ENCODE results near the gene RSPH6A.

The RSPH6A gene

DNA sequence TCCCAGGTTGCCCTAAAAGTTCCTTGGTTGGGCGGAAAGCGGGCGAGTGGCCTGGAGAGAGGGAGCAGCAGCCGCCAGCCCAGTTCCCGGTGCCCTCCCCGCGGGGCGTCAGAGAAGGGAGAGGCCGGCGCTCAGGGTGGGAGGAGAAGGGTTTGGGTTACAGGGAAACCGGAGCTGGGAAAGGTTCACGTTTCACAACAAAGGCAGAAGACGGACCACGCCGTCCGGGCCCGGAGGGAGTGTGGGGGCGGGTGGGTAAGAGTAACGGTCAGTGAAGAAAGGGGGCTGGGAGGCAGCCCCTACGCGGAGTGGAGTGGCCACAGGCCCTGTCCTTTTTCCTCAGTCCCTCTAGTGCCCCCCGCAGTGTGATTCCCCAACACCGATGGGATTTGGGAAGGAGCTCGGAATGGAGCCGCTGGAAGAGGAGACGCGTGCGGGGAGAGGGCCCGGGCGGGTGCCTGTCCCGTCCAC lies 47.7 kb downstream of the RSPH6A start (continued):
- TF ChIP-seq, protein P1, sequence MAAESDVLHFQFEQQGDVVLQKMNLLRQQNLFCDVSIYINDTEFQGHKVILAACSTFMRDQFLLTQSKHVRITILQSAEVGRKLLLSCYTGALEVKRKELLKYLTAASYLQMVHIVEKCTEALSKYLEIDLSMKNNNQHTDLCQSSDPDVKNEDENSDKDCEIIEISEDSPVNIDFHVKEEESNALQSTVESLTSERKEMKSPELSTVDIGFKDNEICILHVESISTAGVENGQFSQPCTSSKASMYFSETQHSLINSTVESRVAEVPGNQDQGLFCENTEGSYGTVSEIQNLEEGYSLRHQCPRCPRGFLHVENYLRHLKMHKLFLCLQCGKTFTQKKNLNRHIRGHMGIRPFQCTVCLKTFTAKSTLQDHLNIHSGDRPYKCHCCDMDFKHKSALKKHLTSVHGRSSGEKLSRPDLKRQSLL (tag by site-specific recombination; IDR thresholded peaks at IDR 0.05), result no peak
- TF ChIP-seq SP7 (tag by site-specific recombination; IDR thresholded peaks at IDR 0.05), result peak; percentile 46; the same call in 1 of the 2 replicates
- TF ChIP-seq ZNF423 (tag by site-specific recombination; IDR thresholded peaks at IDR 0.05), result peak; percentile 60
- no peak for TF ChIP-seq ZNF24 (tag by site-specific recombination; IDR thresholded peaks at IDR 0.05)
- no peak for TF ChIP-seq ZNF747 (tag by site-specific recombination; IDR thresholded peaks at IDR 0.05)
- TF ChIP-seq KLF16 (tag by site-specific recombination; IDR thresholded peaks at IDR 0.05), result peak; percentile 17; the same call in 1 of the 2 replicates
- TF ChIP-seq ZNF274 (IDR thresholded peaks at IDR 0.05; ENCODE audit: low read length), result no peak
- TF ChIP-seq ZNF274 (tag by site-specific recombination; IDR thresholded peaks at IDR 0.05; ENCODE audit: borderline replicate concordance), result no peak
- TF ChIP-seq, protein P2, sequence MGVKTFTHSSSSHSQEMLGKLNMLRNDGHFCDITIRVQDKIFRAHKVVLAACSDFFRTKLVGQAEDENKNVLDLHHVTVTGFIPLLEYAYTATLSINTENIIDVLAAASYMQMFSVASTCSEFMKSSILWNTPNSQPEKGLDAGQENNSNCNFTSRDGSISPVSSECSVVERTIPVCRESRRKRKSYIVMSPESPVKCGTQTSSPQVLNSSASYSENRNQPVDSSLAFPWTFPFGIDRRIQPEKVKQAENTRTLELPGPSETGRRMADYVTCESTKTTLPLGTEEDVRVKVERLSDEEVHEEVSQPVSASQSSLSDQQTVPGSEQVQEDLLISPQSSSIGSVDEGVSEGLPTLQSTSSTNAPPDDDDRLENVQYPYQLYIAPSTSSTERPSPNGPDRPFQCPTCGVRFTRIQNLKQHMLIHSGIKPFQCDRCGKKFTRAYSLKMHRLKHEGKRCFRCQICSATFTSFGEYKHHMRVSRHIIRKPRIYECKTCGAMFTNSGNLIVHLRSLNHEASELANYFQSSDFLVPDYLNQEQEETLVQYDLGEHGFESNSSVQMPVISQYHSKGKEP (tag by site-specific recombination; IDR thresholded peaks at IDR 0.05), result no peak
- TF ChIP-seq, protein P3, sequence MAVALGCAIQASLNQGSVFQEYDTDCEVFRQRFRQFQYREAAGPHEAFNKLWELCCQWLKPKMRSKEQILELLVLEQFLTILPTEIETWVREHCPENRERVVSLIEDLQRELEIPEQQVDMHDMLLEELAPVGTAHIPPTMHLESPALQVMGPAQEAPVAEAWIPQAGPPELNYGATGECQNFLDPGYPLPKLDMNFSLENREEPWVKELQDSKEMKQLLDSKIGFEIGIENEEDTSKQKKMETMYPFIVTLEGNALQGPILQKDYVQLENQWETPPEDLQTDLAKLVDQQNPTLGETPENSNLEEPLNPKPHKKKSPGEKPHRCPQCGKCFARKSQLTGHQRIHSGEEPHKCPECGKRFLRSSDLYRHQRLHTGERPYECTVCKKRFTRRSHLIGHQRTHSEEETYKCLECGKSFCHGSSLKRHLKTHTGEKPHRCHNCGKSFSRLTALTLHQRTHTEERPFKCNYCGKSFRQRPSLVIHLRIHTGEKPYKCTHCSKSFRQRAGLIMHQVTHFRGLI (tag by site-specific recombination; IDR thresholded peaks at IDR 0.05), result peak; percentile 84
- no peak for TF ChIP-seq RBAK (tag by site-specific recombination; IDR thresholded peaks at IDR 0.05)
- peak; percentile 30; the same call in 1 of the 2 replicates for TF ChIP-seq ZNF600 (tag by site-specific recombination; IDR thresholded peaks at IDR 0.05)
- no peak for TF ChIP-seq BCL11B (tag by site-specific recombination; IDR thresholded peaks at IDR 0.05; ENCODE audit: low read depth)
- TF ChIP-seq ZNF792 (tag by site-specific recombination; IDR thresholded peaks at IDR 0.05), result no peak
- TF ChIP-seq ZNF350 (tag by site-specific recombination; IDR thresholded peaks at IDR 0.05), result no peak
- peak; percentile 78; the same call in 1 of the 2 replicates for TF ChIP-seq OVOL3 (tag by site-specific recombination; IDR thresholded peaks at IDR 0.05)
- no peak for TF ChIP-seq ZNF623 (tag by site-specific recombination; IDR thresholded peaks at IDR 0.05)
- no peak for TF ChIP-seq ZNF701 (tag by site-specific recombination; IDR thresholded peaks at IDR 0.05)
- no peak for TF ChIP-seq MEIS1 (CRISPR knock-in tag; IDR thresholded peaks at IDR 0.05; ENCODE audit: borderline replicate concordance)
- TF ChIP-seq, protein P4, sequence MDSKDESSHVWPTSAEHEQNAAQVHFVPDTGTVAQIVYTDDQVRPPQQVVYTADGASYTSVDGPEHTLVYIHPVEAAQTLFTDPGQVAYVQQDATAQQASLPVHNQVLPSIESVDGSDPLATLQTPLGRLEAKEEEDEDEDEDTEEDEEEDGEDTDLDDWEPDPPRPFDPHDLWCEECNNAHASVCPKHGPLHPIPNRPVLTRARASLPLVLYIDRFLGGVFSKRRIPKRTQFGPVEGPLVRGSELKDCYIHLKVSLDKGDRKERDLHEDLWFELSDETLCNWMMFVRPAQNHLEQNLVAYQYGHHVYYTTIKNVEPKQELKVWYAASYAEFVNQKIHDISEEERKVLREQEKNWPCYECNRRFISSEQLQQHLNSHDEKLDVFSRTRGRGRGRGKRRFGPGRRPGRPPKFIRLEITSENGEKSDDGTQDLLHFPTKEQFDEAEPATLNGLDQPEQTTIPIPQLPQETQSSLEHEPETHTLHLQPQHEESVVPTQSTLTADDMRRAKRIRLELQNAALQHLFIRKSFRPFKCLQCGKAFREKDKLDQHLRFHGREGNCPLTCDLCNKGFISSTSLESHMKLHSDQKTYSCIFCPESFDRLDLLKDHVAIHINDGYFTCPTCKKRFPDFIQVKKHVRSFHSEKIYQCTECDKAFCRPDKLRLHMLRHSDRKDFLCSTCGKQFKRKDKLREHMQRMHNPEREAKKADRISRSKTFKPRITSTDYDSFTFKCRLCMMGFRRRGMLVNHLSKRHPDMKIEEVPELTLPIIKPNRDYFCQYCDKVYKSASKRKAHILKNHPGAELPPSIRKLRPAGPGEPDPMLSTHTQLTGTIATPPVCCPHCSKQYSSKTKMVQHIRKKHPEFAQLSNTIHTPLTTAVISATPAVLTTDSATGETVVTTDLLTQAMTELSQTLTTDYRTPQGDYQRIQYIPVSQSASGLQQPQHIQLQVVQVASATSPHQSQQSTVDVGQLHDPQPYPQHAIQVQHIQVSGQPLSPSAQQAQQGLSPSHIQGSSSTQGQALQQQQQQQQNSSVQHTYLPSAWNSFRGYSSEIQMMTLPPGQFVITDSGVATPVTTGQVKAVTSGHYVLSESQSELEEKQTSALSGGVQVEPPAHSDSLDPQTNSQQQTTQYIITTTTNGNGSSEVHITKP (tag by site-specific recombination; IDR thresholded peaks at IDR 0.05), result peak; percentile 78
- TF ChIP-seq TCF7L2 (IDR thresholded peaks at IDR 0.05; ENCODE audit: borderline replicate concordance, low read depth, low read length), result no peak
- no peak for TF ChIP-seq ZNF544 (tag by site-specific recombination; IDR thresholded peaks at IDR 0.05)
- TF ChIP-seq ZNF37A (tag by site-specific recombination; IDR thresholded peaks at IDR 0.05), result no peak
- TF ChIP-seq ZNF175 (tag by site-specific recombination; IDR thresholded peaks at IDR 0.05), result no peak
- TF ChIP-seq YY2 (tag by site-specific recombination; IDR thresholded peaks at IDR 0.05), result no peak
- TF ChIP-seq ZNF112 (tag by site-specific recombination; IDR thresholded peaks at IDR 0.05), result no peak
- peak; percentile 88 for TF ChIP-seq IKZF3 (tag by site-specific recombination; IDR thresholded peaks at IDR 0.05)
- no peak for TF ChIP-seq ZNF776 (tag by site-specific recombination; IDR thresholded peaks at IDR 0.05; ENCODE audit: borderline replicate concordance)
- TF ChIP-seq BCL11A (tag by site-specific recombination; IDR thresholded peaks at IDR 0.05; ENCODE audit: low read depth), result peak; percentile 47
- TF ChIP-seq ZNF394 (tag by site-specific recombination; IDR thresholded peaks at IDR 0.05; ENCODE audit: borderline replicate concordance), result peak; percentile 19; the same call in 1 of the 2 replicates
- TF ChIP-seq ZNF335 (tag by site-specific recombination; conservative IDR thresholded peaks at IDR 0.05), result no peak
- no peak; the same call in 1 of the 2 replicates for TF ChIP-seq ZNF596 (tag by site-specific recombination; IDR thresholded peaks at IDR 0.05)
- no peak for TF ChIP-seq ZNF311 (tag by site-specific recombination; IDR thresholded peaks at IDR 0.05; ENCODE audit: borderline replicate concordance)
- TF ChIP-seq ZBTB7A (tag by site-specific recombination; IDR thresholded peaks at IDR 0.05; ENCODE audit: low read depth), result no peak
- no peak for TF ChIP-seq ZNF768 (tag by site-specific recombination; IDR thresholded peaks at IDR 0.05)
- TF ChIP-seq ZNF501 (tag by site-specific recombination; IDR thresholded peaks at IDR 0.05), result peak; percentile 33; the same call in 1 of the 2 replicates

All from HEK293 (cell line).